ENCODE data around the gene SFXN4.
"Not testable (repeated sequence)": the region's sequence is repeated elsewhere in the genome, so short reads cannot be mapped to it uniquely, and the experiment has no call there.

The SFXN4 gene

GRCh38 chr10:119190353-119190752 lies 24.8 kb upstream of the SFXN4 start:
- DNase-seq: no peak

DNA sequence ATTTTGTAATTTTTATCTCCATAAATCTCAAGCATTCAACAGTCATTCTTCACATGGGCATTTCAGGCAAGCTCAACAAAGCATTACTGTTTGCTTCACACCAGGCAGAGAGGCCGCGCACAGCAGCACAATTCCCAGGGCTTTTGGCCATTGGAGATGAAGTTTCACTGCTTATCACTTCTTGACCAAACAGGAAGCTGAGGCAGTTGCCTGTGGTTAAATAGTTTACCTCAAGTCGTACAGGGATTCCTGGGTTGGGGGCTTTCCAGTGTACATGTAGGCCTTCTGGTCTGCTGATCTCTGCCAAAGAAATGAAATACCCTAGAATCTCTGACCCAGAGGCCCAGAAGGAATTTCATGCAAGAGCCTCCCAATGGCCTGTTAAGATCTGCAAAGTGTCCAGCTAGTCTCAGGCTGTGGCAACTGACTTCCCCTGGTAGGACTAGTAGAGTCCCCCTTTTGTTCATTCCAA lies 24.3 kb upstream of the SFXN4 start:
- no peak for DNase-seq

- no peak for DNase-seq
These were observed 18.3 kb upstream of the SFXN4 start for GRCh38 chr10:119183664-119184412.

DNA sequence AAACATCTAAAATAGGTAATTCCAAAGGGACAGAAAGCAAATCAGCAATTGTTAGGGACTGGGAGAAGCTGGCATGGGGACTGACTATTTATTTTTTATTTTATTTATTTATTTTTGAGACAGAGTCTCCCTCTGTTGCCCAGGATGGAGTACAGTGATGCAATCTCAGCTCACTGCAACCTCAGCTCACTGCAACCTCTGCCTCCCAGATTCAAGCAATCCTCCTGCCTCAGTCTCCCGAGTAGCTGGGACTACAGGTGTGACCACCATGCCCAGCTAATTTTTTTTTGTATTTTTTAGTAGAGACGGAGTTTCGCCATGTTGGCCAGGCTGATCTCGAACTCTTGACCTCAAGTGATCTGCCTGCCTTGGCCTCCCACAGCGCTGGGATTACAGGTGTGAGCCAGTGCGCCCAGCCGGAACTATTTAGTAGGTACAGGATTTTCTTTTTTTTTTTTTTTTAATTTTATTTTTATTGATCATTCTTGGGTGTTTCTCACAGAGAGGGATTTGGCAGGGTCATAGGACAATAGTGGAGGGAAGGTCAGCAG lies 15.4 kb upstream of the SFXN4 start:
- DNase-seq: not testable (repeated sequence)

- DNase-seq: peak; percentile 96
These were observed 13.0 kb upstream of the SFXN4 start, which contains the start of gene PRDX3 for GRCh38 chr10:119178372-119179119. PRDX3 (minus strand) TSS chr10:119178812; CDS start chr10:119178790, 22 bp downstream.

GRCh38 chr10:119177708-119178371 lies 12.3 kb upstream of the SFXN4 start:
- DNase-seq: no peak

GRCh38 chr10:119176166-119176565 lies 10.7 kb upstream of the SFXN4 start:
- DNase-seq: no peak

GRCh38 chr10:119174109-119174508 lies 8.6 kb upstream of the SFXN4 start:
- no peak for DNase-seq

- DNase-seq: no peak
These were observed 1.5 kb upstream of the SFXN4 start for GRCh38 chr10:119167041-119167440.

DNA sequence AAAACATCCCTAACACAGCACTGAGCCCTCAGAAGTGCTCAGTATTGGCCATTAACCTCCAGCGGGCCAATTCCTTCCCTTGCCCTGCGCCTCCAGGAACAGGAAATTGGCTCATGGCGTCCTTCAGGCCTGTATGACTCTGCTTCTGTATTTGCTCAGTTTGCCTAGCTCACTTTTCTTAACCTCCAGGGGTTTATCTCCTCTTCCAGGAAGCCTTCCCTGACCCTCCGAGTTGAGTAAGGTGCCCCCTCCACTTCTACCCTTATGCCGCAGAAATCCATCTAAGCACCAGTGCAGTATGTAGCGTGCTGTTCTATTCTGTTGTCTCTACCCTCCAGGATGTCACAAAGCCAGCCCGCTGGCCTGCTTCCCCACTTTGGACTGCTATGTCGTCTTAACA lies 1.1 kb upstream of the SFXN4 start:
- no peak for DNase-seq

GRCh38 chr10:119166118-119166500 lies 595 bp upstream of the SFXN4 start:
- no peak for DNase-seq

GRCh38 chr10:119162452-119163092 lies 2.9 kb downstream of the SFXN4 start:
- no peak for DNase-seq

DNA sequence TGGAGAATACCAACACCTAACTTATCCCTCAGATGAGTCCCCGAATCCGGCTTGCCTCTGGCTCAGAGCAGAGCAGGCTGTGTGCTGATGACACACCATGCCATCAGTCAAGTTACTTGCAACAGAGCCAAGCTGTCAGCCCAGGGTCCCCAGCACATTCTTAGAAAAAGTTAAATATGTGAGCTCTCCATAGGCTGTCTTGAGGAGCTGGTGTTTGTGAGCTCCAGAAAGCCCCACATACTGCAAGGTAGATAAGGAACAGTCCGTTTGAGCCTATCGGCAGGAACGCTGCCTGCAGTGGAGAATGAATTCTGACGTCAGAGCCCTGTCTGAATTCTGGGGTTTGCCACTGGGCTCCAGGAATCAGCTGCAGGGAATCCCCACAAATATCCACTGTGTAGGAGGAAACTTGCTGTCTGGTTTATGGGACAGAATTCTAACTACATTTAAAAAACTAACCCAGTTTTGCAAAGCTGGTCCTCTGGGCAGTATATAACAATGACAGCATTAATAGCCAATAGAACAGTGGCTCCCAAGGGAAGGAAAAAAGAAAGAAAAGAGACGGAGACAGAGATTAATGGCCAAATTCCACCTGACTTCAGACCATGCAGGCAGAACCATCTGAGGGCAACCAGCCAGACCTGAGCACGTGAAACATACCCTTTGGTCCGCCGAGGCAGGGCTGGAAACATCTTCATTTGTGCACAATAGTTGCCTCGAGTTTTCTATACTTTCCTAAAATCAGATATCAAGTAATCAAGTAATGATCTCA lies 3.6 kb downstream of the SFXN4 start:
- DNase-seq: no peak

DNA sequence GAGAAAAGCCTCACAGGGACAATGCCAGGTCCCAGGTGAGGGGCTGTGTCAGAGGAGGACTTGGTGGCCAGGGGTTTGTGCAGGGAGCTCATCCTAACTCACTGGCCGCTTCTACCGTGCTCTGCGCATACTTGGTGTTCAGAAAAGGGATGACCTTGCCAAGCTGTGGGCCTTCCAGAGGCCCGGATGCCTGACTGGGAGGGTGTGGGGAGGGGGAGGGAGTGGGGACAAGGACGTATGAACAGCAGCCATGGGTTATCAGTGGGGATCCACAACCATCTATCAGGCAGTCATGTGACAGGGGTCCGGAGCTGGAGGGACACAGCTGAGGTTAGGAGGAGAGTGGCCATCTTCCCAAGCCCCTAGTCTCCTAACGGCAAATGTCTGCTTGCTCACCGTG lies 6.2 kb downstream of the SFXN4 start:
- no peak for DNase-seq

DNA sequence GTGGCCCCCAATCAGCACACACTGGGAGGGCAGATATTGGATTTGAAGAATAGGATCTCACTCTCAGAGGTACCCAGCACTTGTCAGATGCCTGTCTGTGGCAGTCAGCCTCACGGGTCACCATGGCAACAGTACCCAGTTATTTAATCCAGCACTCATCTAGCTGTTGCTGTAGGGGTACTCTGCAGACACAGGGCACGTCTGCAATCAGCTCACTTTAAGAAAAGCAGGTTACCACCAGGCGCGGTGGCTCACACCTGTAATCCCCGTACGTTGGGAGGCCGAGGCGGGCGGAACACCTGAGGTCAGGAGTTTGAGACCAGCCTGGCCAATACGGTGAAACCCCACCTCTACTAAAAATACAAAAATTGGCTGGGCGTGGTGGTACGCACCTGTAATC lies 11.9 kb downstream of the SFXN4 start:
- no peak for DNase-seq

- DNase-seq: no peak
These were observed 12.5 kb downstream of the SFXN4 start for GRCh38 chr10:119153041-119153440.

DNA sequence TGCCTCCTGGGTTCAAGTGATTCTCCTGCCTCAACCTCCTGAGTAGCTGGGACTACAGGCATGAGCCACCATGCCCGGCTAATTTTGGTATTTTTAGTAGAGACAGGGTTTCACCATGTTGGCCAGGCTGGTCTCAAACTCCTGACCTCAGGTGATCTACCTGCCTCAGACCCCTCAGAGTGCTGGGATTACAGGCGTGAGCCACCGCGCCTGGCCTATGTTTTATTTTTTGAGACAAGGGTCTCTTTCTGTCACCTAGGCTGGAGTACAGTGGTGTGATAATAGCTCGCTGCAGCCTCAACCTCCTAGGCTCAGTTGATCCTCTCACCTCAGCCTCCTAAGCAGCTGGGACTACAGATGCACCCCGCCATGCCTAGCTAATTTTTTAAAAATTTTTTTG lies 13.9 kb downstream of the SFXN4 start:
- not testable (repeated sequence) for DNase-seq

DNA sequence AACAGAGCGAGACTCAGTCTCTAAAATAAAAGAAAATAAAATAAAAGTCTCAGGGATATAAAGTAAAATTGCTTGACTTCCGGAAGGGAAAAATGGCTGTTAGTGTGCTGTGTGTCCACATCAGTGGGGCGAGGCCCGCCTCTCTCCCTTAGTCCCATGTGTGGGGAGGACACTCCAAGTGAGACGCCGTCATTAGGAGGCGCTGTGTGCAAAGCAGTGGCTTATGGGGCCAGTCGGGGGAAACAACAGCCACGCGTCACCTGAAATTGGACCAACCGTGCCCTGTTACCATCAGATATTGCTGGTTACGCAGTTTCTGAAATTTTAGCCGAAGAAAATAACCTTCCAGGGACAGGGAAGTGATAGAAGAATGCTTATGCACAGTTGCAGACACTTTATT lies 15.8 kb downstream of the SFXN4 start:
- DNase-seq: no peak

DNA sequence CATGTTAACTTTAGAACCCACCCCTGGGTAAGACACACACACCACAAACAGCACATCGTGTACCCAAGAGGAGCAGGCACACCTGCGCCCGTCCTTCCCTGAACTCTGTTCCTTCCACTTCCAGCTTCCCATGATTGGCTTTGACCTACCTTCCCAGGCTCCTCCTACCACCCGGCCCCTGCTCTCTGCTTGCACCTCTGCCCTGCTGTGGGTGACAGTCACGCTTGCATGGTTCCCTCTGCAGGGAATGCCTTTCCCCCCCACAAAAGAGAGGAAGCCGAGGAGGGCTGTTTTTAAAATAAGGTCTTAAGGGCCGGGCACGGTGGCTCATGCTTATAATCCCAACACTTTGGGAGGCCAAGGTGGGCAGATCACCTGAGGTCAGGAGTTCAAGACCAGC lies 16.4 kb downstream of the SFXN4 start:
- DNase-seq: no peak

GRCh38 chr10:119143657-119144056 lies 21.9 kb downstream of the SFXN4 start:
- DNase-seq: no peak

- no peak for DNase-seq
These were observed 24.8 kb downstream of the SFXN4 start for GRCh38 chr10:119140603-119141245.

All from right forelimb (tissue), 1 donor.